Hepatocyte (in vitro differentiated cells): Measurements from ENCODE around the gene DYRK1A. TPM values are rescaled to one million over a fixed set of nuclear protein-coding genes. Genes with fewer than 3 reads are reported as not detected.

Source experiments
- DNase-seq: peaks from one replicate; pipeline ENCODE4 v3.0.0-alpha.2; 2016; ENCODE audit warnings: low spot score
- H2AFZ ChIP-seq: fragments of 200-600 bp; sonication (generic); 2 replicates; pipeline ENCODE4 v1.6.0; 2016; ENCODE audit warnings: antibody characterized with exemption, mild to moderate bottlenecking
- H3K27ac ChIP-seq: fragments of 200-600 bp; sonication (generic); 2 replicates; pipeline ENCODE4 v1.5.1; 2016; ENCODE audit warnings: mild to moderate bottlenecking
- H3K27me3 ChIP-seq: fragments of 200-600 bp; sonication (generic); 2 replicates; pipeline ENCODE4 v1.6.1; 2016
- H3K36me3 ChIP-seq: fragments of 200-600 bp; sonication (generic); replicated peaks from 2 replicates; pipeline ENCODE4 v1.5.1; 2016; ENCODE audit warnings: low read depth; ENCODE audit not compliant: insufficient read depth
- H3K4me1 ChIP-seq: fragments of 200-600 bp; sonication (generic); 2 replicates; pipeline ENCODE4 v1.5.1; 2016; ENCODE audit warnings: mild to moderate bottlenecking, moderate library complexity; ENCODE audit not compliant: insufficient read depth
- H3K4me2 ChIP-seq: fragments of 200-600 bp; sonication (generic); 2 replicates; pipeline ENCODE4 v1.6.0; 2016
- H3K4me3 ChIP-seq: fragments of 200-600 bp; sonication (generic); 2 replicates; pipeline ENCODE4 v1.5.1; 2016; ENCODE audit warnings: mild to moderate bottlenecking
- H3K79me2 ChIP-seq: fragments of 200-600 bp; sonication (generic); 2 replicates; pipeline ENCODE4 v1.6.0; 2017; ENCODE audit warnings: mild to moderate bottlenecking
- H3K9me2 ChIP-seq: fragments of 200-600 bp; sonication (generic); replicated peaks from 2 replicates; pipeline ENCODE4 v1.6.0; 2017; ENCODE audit warnings: mild to moderate bottlenecking; ENCODE audit not compliant: insufficient read depth
- H3K9me3 ChIP-seq: fragments of 200-600 bp; sonication (generic); 2 replicates; pipeline ENCODE4 v1.5.1; 2016; ENCODE audit warnings: low read depth, mild to moderate bottlenecking
- H4K20me1 ChIP-seq: fragments of 200-600 bp; sonication (generic); 2 replicates; pipeline ENCODE4 v1.6.0; 2016; ENCODE audit warnings: mild to moderate bottlenecking; ENCODE audit not compliant: insufficient read depth, poor library complexity, severe bottlenecking
- CTCF ChIP-seq: fragments of 200-600 bp; sonication (generic); IDR thresholded peaks from 2 replicates; pipeline ENCODE4 v1.5.1; 2016; ENCODE audit warnings: antibody characterized with exemption, mild to moderate bottlenecking; ENCODE audit not compliant: poor library complexity
- EZH2 ChIP-seq: fragments of 200-600 bp; sonication (generic); IDR thresholded peaks from 2 replicates; pipeline ENCODE4 v1.6.1; 2016; ENCODE audit warnings: antibody characterized with exemption, mild to moderate bottlenecking, borderline replicate concordance
- EZH2phosphoT487 ChIP-seq: fragments of 200-600 bp; sonication (generic); IDR thresholded peaks from one replicate; pipeline ENCODE4 v1.6.1; 2018; ENCODE audit warnings: antibody characterized with exemption, mild to moderate bottlenecking, low read depth, moderate library complexity; ENCODE audit not compliant: unreplicated experiment, severe bottlenecking
- WGBS: methylation state at CpG from one replicate; pipeline ENCODE4 v1.1.6; 2016; ENCODE audit warnings: low lambda C conversion rate; ENCODE audit errors: missing lambda C conversion rate; 5-methylcytosine and 5-hydroxymethylcytosine counted together
- polyA plus RNA-seq: library from polyadenylated mRNA; unstranded; fragments of >200 nt; fragmentation: Nextera tagmentation; extraction: Ambion mirVana; gene quantifications from 2 replicates; pipeline ENCODE4 v1.2.1, GENCODE V29; 2016
- total RNA-seq: library from RNA; depleted of rRNA; stranded (reverse); fragments of >200 nt; gene quantifications from 2 replicates; pipeline ENCODE4 v1.2.3, GENCODE V29; 2014

The DYRK1A gene
- total and polyA plus RNA-seq, 2 experiments from 2014 or later: 4.9 to 85.2 TPM

GRCh38 chr21:37416914-37417313 is 50.3 kb downstream of the DYRK1A start:
- Histone ChIP-seq H3K4me3 (no peak overlapping the region), H3K27me3 (no peaks in the 10 kb centered on the region), H3K27ac (no peak overlapping the region), H3K4me1 (peaks cover 10% of the 10 kb centered on the region), H3K9me2 (no peaks in the 10 kb centered on the region), H2AFZ (no peak overlapping the region), H3K36me3 (no peaks in the 10 kb centered on the region), H4K20me1 (peaks cover 98% of the 10 kb centered on the region), H3K79me2 (peaks cover 100% of the 10 kb centered on the region), H3K9me3 (no peaks in the 10 kb centered on the region), H3K4me2 (no peak overlapping the region)
- DNase-seq: no peak
- WGBS: 79% methylated on average over 2 of the region's 2 CpGs
- TF ChIP-seq CTCF: no peak
- no peak for TF ChIP-seq EZH2phosphoT487
- TF ChIP-seq EZH2: no peak

- Histone ChIP-seq H3K4me3 (no peak overlapping the region), H3K9me2 (no peaks in the 10 kb centered on the region), H3K36me3 (no peaks in the 10 kb centered on the region), H3K4me2 (no peak overlapping the region), H3K4me1 (no peaks in the 10 kb centered on the region), H3K27ac (no peak overlapping the region), H4K20me1 (peaks cover 85% of the 10 kb centered on the region), H3K79me2 (peaks cover 100% of the 10 kb centered on the region), H3K27me3 (no peaks in the 10 kb centered on the region), H2AFZ (no peak overlapping the region), H3K9me3 (no peaks in the 10 kb centered on the region)
- WGBS: 97% methylated on average over 3 of the region's 3 CpGs
- no peak for TF ChIP-seq CTCF
- no peak for TF ChIP-seq EZH2
- TF ChIP-seq EZH2phosphoT487: no peak
- DNase-seq: no peak
These were observed 52.8 kb downstream of the DYRK1A start for GRCh38 chr21:37419228-37419906.

- Histone ChIP-seq H3K36me3 (no peaks in the 10 kb centered on the region), H4K20me1 (peaks cover 74% of the 10 kb centered on the region)
- no peak for DNase-seq
These were observed 54.7 kb downstream of the DYRK1A start for GRCh38 chr21:37421306-37421705.

More at GRCh38 chr21:37421306-37421705, 54.7 kb downstream of the DYRK1A start:
- TF ChIP-seq EZH2 (no peak), EZH2phosphoT487 (no peak), CTCF (no peak)
- H3K27me3 ChIP-seq: no peaks in the 10 kb centered on the region
- H3K4me1 ChIP-seq: no peaks in the 10 kb centered on the region
- WGBS: 97% methylated on average over 8 of the region's 8 CpGs
- H3K27ac ChIP-seq: no peak overlapping the region
- H3K9me3 ChIP-seq: no peaks in the 10 kb centered on the region
- no peak overlapping the region for H3K4me2 ChIP-seq
- no peak overlapping the region for H2AFZ ChIP-seq
- peaks cover 100% of the 10 kb centered on the region for H3K79me2 ChIP-seq
- H3K9me2 ChIP-seq: no peaks in the 10 kb centered on the region
- H3K4me3 ChIP-seq: no peak overlapping the region
